HEK293T (cell line): Measurements from ENCODE around the gene LRSAM1.

ENCODE experiments used
- ARNT ChIP-seq: fragments of 450-650 bp; IDR thresholded peaks from 2 replicates; pipeline ENCODE4 v1.6.1; 2017; ENCODE audit warnings: mild to moderate bottlenecking
- BHLHE40 ChIP-seq: fragments of 450-650 bp; IDR thresholded peaks from 2 replicates; pipeline ENCODE4 v1.6.1; 2016; ENCODE audit warnings: mild to moderate bottlenecking, moderate library complexity, borderline replicate concordance
- CTBP1 ChIP-seq: fragments of 450-650 bp; IDR thresholded peaks from 2 replicates; pipeline ENCODE4 v1.6.1; 2016; ENCODE audit warnings: borderline replicate concordance
- ELF4 ChIP-seq: fragments of 450-650 bp; IDR thresholded peaks from 2 replicates; pipeline ENCODE4 v1.6.1; 2017; ENCODE audit warnings: antibody characterized with exemption
- FOXM1 ChIP-seq: fragments of 450-650 bp; IDR thresholded peaks from 2 replicates; pipeline ENCODE4 v1.6.1; 2017; ENCODE audit warnings: mild to moderate bottlenecking, borderline replicate concordance
- HDGF ChIP-seq: fragments of 450-650 bp; IDR thresholded peaks from 2 replicates; pipeline ENCODE4 v1.6.1; 2017; ENCODE audit warnings: antibody characterized with exemption, borderline replicate concordance
- SP1 ChIP-seq: fragments of 450-650 bp; IDR thresholded peaks from 2 replicates; pipeline ENCODE4 v1.6.1; 2017
- SUZ12 ChIP-seq: fragments of 450-650 bp; IDR thresholded peaks from 2 replicates; pipeline ENCODE4 v1.6.1; 2016; ENCODE audit warnings: mild to moderate bottlenecking
- TF ChIP-seq, protein P1 (sequence below): fragments of 450-650 bp; IDR thresholded peaks from 2 replicates; pipeline ENCODE4 v1.6.1; 2016

- TF ChIP-seq FOXM1 (no peak), CTBP1 (no peak), ELF4 (no peak), BHLHE40 (no peak), SUZ12 (no peak), ARNT (no peak), HDGF (no peak), SP1 (no peak)
- TF ChIP-seq, protein P1, sequence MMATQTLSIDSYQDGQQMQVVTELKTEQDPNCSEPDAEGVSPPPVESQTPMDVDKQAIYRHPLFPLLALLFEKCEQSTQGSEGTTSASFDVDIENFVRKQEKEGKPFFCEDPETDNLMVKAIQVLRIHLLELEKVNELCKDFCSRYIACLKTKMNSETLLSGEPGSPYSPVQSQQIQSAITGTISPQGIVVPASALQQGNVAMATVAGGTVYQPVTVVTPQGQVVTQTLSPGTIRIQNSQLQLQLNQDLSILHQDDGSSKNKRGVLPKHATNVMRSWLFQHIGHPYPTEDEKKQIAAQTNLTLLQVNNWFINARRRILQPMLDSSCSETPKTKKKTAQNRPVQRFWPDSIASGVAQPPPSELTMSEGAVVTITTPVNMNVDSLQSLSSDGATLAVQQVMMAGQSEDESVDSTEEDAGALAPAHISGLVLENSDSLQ: no peak
These were observed 13.6 kb upstream of the LRSAM1 start for GRCh38 chr9:127437497-127438264.
